Glutamatergic neuron (in vitro differentiated cells): ENCODE data around the gene PLXDC1. TPM values are rescaled to one million over a fixed set of nuclear protein-coding genes. Genes with fewer than 3 reads are reported as not detected.

Source experiments
- DNase-seq: peaks from one replicate; pipeline ENCODE4 v3.0.0; 2022
- H3K27ac Mint-ChIP-seq: one replicate; pipeline ENCODE4 v1.8.0; 2020; ENCODE audit warnings: mild to moderate bottlenecking, mixed read lengths, inconsistent platforms; ENCODE audit not compliant: unreplicated experiment
- H3K27me3 Mint-ChIP-seq: one replicate; pipeline ENCODE4 v1.8.0; 2020; ENCODE audit warnings: mild to moderate bottlenecking, moderate library complexity, mixed read lengths, inconsistent platforms; ENCODE audit not compliant: unreplicated experiment
- H3K36me3 Mint-ChIP-seq: one replicate; pipeline ENCODE4 v1.8.0; 2020; ENCODE audit warnings: mild to moderate bottlenecking, mixed read lengths, inconsistent platforms; ENCODE audit not compliant: unreplicated experiment
- H3K4me1 Mint-ChIP-seq: one replicate; pipeline ENCODE4 v1.8.0; 2020; ENCODE audit warnings: mild to moderate bottlenecking, low read depth, mixed read lengths, inconsistent platforms; ENCODE audit not compliant: unreplicated experiment
- H3K4me3 Mint-ChIP-seq: one replicate; pipeline ENCODE4 v1.8.0; 2020; ENCODE audit warnings: mild to moderate bottlenecking, mixed read lengths, inconsistent platforms; ENCODE audit not compliant: unreplicated experiment
- H3K9me3 Mint-ChIP-seq: one replicate; pipeline ENCODE4 v1.8.0; 2020; ENCODE audit warnings: mild to moderate bottlenecking, moderate library complexity, mixed read lengths, inconsistent platforms; ENCODE audit not compliant: unreplicated experiment
- CTCF ChIP-seq: fragments of 200-600 bp; sonication (generic); IDR thresholded peaks from one replicate; pipeline ENCODE4 v1.5.0; 2021; ENCODE audit not compliant: partially characterized antibody, unreplicated experiment
- total RNA-seq: library from RNA; stranded (reverse); fragmentation: NEBNext Ultra II Directional; extraction: Animal tissue kit (Norgen Biotek cat#: 25700); gene quantifications from one replicate; pipeline ENCODE4 v1.2.1, GENCODE V29; 2021; ENCODE audit not compliant: unreplicated experiment

The PLXDC1 gene
- total RNA-seq, 1 donor from 2014 or later: not detected

GRCh38 chr17:39104657-39105056 is 46.8 kb downstream of the PLXDC1 start:
- DNase-seq: no peak
- no peaks in the 10 kb centered on the region for H3K36me3 Mint-ChIP-seq
- H3K4me3 Mint-ChIP-seq: no peak overlapping the region
- no peaks in the 10 kb centered on the region for H3K4me1 Mint-ChIP-seq
- H3K27me3 Mint-ChIP-seq: peaks cover 4% of the 10 kb centered on the region
- no peak for TF ChIP-seq CTCF
- H3K27ac Mint-ChIP-seq: no peak overlapping the region
- H3K9me3 Mint-ChIP-seq: peaks cover 3% of the 10 kb centered on the region

GRCh38 chr17:39104046-39104445 is 47.4 kb downstream of the PLXDC1 start:
- no peak overlapping the region for H3K4me3 Mint-ChIP-seq
- no peaks in the 10 kb centered on the region for H3K4me1 Mint-ChIP-seq
- H3K9me3 Mint-ChIP-seq: peaks cover 3% of the 10 kb centered on the region
- peaks cover 4% of the 10 kb centered on the region for H3K27me3 Mint-ChIP-seq
- no peaks in the 10 kb centered on the region for H3K36me3 Mint-ChIP-seq
- H3K27ac Mint-ChIP-seq: no peak overlapping the region
- TF ChIP-seq CTCF: no peak
- DNase-seq: no peak

GRCh38 chr17:39101091-39101490 is 50.3 kb downstream of the PLXDC1 start:
- Mint-ChIP-seq H3K4me1 (peaks cover 4% of the 10 kb centered on the region), H3K27me3 (peaks cover 2% of the 10 kb centered on the region), H3K36me3 (no peaks in the 10 kb centered on the region), H3K9me3 (peaks cover 5% of the 10 kb centered on the region), H3K27ac (no peak overlapping the region), H3K4me3 (no peak overlapping the region)
- TF ChIP-seq CTCF: no peak
- DNase-seq: no peak

- no peaks in the 10 kb centered on the region for H3K27me3 Mint-ChIP-seq
- DNase-seq: no peak
- no peak for TF ChIP-seq CTCF
- H3K4me1 Mint-ChIP-seq: peaks cover 4% of the 10 kb centered on the region
- H3K27ac Mint-ChIP-seq: no peak overlapping the region
- H3K4me3 Mint-ChIP-seq: no peak overlapping the region
- H3K36me3 Mint-ChIP-seq: no peaks in the 10 kb centered on the region
- peaks cover 5% of the 10 kb centered on the region for H3K9me3 Mint-ChIP-seq
These were observed 50.9 kb downstream of the PLXDC1 start for GRCh38 chr17:39100530-39100929.

GRCh38 chr17:39099663-39100286 is 51.7 kb downstream of the PLXDC1 start:
- Mint-ChIP-seq H3K27me3 (no peaks in the 10 kb centered on the region), H3K4me1 (peaks cover 4% of the 10 kb centered on the region), H3K36me3 (no peaks in the 10 kb centered on the region), H3K9me3 (peaks cover 5% of the 10 kb centered on the region), H3K4me3 (no peak overlapping the region), H3K27ac (no peak overlapping the region)
- TF ChIP-seq CTCF: no peak
- DNase-seq: no peak
